Left colon (tissue), 2 donors: ENCODE data around the gene PEMT. TPM values are rescaled to one million over a fixed set of nuclear protein-coding genes. Genes with fewer than 3 reads are reported as not detected.

Experiments
- ATAC-seq: fragments of 200-7000 bp; cut with Tn5 transposase; one replicate; pipeline ENCODE4 v1.9.1; 2020; ENCODE audit warnings: mild to moderate bottlenecking, moderate library complexity
- DNase-seq, 2 donors: peaks; one replicate each; pipeline ENCODE4 v3.0.0-alpha.2; 2020
- intact Hi-C, 2 donors: fragments of 100-400 bp; cut with DNase I in 1 of 2; cut with micrococcal nuclease in 1 of 2; formaldehyde crosslinking; loops; one replicate each; pipeline versions ENCODE4 v1.11.2 to v1.14.0; 2022; cut with DNase I, micrococcal nuclease
- total RNA-seq, 2 donors: library from RNA; stranded (reverse); fragmentation: NEBNext Ultra II Directional; extraction: Animal tissue kit (Norgen Biotek cat#: 25700); gene quantifications; one replicate each; pipeline ENCODE4 v1.2.1, GENCODE V29; 2021
- donor health status: DM: no; HTN: no; CAD: no.
- donor health status: DM: yes; HTN: yes; CAD: no.

Gene PEMT
- total RNA-seq, 2 donors from 2014 or later, result 13.8 to 18.6 TPM

DNA sequence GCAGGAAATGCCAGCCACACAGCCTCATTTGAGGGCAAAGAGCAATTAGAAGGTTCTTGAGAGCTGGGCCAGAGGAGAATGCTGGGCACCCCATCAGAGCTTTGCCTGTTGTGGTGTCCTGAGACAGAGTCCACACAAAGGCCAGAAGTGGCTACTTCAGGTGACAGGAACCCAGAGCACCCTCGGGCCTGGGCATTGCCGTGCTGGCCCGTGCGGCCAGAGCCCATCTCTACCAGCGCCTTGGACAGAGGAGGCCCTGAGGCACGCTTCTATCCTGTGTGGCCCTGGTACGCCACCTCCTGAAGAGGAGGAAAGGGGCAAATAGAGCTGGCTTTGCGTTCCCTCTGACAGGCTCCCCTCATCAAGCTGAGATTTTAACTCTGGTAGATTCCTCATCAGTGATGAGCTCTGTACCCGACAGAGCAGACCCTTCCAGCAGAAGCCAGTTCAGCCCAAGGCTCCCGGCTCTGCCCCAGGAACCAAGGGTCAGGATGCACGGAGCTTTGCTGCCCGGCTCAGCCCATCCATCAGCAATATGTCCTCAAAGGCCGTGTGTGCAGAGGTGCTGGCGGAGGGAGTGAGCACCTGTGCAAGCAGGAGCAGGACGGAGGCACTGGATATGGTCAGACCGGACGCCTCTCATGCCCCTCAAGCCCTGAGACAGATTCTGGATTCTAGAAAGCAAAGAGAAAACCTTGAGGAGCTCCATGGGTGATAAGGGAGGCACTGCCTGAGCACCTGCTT is 91.9 kb downstream of the PEMT start:
- intact Hi-C loops, result loop anchor here in 1 of 2 donors (5.0 to 10.0 kb wide), 3 partner anchors 65 to 145 kb away; no protein-coding TSS in a partner anchor
- ATAC-seq, result no peak
- peak in 1 of 2 donors; percentile 5 for DNase-seq

DNA sequence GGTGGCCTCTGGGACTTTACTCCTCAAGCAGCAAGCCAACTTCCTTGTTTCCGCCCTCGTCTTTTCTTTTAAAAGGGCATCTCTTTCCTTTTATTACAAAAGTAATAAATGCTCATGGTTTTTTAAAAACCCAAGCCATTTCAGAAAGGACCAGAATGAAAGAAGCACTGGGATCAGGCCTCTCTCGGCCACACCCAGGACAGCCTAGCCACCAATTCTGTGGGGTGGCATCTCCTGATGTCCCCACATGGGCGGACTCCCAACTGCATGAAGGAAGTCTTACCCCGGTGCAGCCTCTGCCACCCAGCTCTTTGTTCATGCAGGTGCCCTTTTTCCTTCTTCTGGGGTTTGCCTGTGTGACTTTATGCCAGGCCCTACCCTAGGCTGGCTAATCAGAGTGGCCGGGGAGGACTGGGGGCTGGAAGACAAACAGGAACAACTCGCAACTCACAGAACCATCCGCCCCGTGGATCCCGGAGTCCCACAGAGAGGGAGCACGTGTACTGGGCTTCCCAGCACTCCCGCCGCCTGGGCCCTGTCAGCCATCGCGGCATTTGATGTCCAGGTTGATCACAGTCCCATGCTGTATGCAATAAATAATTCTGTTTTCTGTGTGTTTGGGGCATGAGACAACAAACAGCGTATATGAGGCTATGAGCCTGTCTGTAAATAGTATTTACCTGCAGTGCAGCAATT is 92.8 kb downstream of the PEMT start:
- DNase-seq (peak in 1 of 2 donors; percentile 26), ATAC-seq (no peak)
- intact Hi-C loops, result loop anchor here in 1 of 2 donors (5.0 to 10.0 kb wide), 2 partner anchors 144 kb away; no protein-coding TSS in a partner anchor

GRCh38 chr17:17497845-17498520 is 93.5 kb downstream of the PEMT start:
- DNase-seq (peak in 1 of 2 donors; percentile 23), ATAC-seq (no peak)

DNA sequence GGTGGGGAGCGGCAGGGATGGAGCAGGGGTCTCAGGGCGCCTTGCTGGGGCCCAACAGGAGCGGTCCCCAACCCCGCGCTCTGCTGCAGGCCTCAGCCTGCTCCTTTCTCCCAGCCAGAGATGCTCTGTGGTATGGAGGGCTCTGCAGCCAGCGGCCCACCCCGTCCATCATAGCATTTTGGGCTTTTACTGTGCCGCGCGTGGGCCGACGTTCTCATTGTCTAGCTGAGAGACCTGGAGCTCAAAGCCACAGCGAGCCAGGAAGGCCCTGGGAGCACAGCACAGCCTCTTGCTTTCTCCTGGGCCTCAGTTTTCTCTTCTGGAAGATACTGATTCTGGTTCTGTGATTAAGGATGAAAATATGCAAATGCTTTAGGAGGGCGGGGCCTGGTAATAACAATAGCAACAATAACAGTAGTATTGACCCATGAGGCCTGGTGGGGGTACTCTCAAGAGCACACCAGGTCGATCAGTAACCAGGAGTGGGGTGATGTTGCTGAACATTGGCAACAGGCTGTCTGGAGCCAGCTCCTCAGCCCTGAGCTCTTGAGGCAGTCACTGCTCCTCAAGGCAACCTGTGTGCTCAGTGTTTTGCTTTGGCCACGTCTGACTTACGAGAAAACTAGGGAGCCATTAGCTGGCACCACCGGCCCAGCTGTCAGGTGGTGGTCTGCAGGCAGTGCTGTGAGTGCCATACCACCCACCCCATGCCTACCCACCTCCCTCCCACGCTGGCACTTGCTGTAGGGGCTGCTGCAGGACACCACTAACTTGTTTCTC is 94.3 kb downstream of the PEMT start:
- intact Hi-C loops, result loop anchor here in 1 of 2 donors (5.0 to 10.0 kb wide), 2 partner anchors 142 to 145 kb away; no protein-coding TSS in a partner anchor
- ATAC-seq (no peak), DNase-seq (no peak)

More at GRCh38 chr17:17497845-17498520, 93.5 kb downstream of the PEMT start:
- intact Hi-C loops, result loop anchor here in 1 of 2 donors (5.0 to 10.0 kb wide), 2 partner anchors 143 to 144 kb away; no protein-coding TSS in a partner anchor

DNA sequence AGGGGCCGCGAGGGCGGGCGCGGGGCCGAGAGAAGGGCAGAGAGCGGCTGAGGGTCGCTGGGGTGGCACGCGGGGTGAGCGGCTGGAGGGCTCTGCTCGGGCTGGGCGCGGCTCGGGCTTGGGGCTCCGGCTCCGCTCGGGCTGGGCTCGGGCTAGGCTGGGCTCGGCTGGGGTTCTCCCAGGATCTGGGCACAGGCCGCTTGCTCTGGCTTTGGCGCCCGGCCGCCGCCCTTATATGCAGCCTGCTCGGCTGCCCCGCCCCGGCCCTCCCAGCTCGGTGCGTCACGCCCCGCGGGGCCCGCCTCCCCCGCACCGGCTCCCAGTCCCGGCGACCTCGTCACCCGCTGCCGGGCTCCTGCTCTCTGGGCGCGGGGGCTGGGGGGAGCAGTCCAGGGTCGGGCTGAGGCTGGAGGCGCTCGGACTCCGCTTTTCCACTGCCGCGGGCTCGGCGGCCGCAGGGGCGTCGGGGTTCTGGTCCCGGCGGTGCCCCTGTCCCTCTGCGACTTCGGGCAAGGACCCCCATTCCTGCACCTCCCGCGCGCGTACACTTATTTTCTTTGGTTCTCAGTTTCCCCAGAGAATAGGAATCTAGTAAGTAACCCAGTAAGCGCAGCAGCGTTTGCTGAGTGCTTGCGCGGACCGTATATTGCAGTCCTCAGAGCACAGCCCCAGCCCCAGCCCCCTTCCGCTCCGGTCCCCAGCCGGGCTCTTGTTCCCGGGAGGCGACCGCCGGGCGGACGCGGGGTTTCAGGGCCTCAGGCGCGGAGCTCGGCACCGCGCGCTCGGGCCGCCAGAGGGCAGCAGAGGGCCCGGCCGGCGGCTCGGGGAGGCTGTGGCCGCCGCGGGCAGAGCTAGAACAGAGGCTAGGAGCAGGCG is 95.1 kb downstream of the PEMT start, which contains the start of gene RASD1:
Gene RASD1 (minus strand): TSS at position 207 of the 876 bp plus-strand sequence. CDS start 214 bp downstream, outside the sequence.
- intact Hi-C loops, result loop anchor here in 1 of 2 donors (5.0 to 10.0 kb wide), 2 partner anchors 142 to 146 kb away; no protein-coding TSS in a partner anchor
- peak; percentile 81 for ATAC-seq
- DNase-seq, result peak; percentile 87 to 92

- peak; percentile 24 to 55 for DNase-seq
- intact Hi-C loops, result loop anchor here in 1 of 2 donors (5.0 to 10.0 kb wide), 2 partner anchors 141 to 147 kb away; no protein-coding TSS in a partner anchor
- ATAC-seq, result peak; percentile 3
Measured at GRCh38 chr17:17495536-17496188, 95.8 kb downstream of the PEMT start.

DNA sequence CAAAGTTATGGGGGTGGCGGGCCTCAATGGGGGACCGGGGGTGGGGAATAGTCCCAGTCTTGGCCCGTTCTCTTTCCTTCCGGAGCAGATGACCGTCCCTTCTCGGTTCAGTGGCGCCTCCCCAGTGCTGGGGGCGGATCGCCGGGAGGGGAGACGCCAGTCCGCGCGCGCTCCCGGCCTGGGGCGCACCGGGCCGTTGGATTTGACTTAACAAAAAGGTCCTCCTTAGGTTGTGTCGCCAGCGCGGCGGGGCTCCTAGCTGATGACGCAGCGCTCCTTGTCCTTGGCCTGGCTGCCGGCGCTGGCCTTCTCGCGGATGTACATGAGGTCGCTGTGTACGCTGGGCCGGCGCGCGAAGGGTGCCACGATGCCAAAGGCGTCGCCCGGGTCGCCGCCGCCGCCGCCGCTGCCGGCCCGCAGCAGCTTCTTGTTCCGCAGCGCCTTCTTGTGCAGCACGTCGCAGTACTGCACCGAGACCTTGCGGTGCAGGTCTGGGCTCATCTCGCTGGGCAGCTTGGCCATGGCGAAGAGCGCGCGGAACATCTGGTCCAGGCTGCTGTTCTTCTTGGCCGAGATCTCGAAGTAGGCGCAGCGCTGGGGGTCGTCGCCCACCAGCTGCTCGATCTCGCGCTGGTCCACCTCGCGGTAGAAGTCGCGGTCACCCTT is 96.5 kb downstream of the PEMT start:
- DNase-seq (peak; percentile 33 to 62), ATAC-seq (peak; percentile 25)
- intact Hi-C loops, result loop anchor here in 1 of 2 donors (5.0 to 10.0 kb wide), 2 partner anchors 140 to 147 kb away; no protein-coding TSS in a partner anchor

DNA sequence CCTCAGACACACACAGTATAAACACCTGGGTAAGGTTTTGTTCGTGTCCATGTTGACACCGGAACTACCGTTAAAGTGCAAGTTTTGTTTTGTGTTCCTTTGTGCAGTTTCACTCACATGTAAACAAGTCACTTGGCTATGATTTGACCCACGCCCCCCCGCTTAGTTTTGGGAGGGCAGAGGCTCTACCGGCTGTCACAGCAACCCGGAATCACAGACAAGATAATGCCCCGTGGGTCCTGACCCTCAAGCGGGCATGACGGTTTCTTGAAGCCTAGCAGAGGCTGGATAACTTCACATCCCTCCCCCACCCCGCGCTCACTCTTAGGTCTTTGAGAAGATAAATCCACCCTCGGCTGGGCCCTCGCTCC is 97.0 kb downstream of the PEMT start:
- intact Hi-C loops, result loop anchor here in 1 of 2 donors (10.0 kb wide), 1 partner anchor 140 kb away; no protein-coding TSS in a partner anchor
- peak; percentile 2 for ATAC-seq
- peak; percentile 33 to 41 for DNase-seq

DNA sequence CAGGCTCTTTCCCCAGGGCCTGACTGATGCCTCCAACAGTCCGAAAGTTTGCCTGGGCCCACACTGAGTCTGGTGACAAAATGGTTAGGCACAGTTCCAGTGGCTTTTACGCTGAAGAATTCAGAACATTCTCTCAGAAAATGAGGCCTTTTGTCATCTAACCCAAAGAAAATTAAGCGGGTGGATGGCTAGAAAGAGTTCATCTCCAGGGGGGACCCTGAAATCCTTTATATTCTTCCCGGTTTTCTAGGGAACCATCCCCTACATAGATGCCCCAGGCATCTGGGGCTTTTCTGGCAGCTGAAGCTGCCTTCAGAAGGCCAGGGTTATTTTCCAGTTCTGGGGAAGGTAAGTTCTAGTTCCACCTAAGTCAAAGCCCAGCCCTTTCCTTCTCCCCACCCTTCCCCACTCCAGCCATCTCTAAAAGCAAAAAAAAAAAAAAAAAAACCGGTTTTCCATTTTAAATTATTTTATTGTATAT is 97.5 kb downstream of the PEMT start:
- intact Hi-C loops, result loop anchor here in 1 of 2 donors (10.0 kb wide), 1 partner anchor 139 kb away; no protein-coding TSS in a partner anchor
- peak in 1 of 2 donors; percentile 19 for DNase-seq
- peak; percentile 2 for ATAC-seq

DNA sequence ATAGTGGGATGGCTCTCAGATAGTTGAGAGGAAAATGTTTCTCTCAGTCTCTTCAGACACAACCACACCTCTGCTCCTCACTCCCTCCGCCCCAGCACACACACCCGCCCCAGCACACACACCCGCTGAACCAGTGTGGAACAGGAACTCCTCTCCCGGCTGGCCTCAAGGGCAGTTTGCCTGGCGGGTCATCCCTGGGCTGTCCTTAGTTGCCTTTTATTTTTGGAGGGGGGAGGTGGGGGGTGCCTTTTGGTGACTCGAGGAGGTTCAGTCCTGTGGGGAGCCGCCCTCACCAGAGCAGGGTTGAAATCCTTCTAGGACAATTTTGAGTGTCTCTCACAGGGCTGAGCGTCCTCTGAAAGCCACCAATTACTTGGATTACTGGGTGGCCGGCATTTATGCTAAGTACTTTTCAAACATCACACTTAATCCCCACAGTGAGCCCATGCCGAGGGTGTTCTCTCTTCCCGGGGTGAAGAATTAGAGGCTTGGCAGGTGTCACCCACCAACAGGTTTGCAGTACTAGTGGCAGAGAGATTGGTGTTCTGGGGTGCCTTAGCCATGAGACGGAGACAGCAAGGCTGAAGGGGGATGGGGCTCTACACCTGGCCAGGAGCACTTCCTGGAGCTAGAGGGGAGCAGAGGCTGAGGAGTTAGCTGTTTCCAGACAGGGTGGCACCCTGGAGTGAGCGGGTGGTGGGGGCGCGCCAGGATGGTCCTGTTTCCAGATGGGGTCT is 98.1 kb downstream of the PEMT start:
- ATAC-seq (peak; percentile 42), DNase-seq (peak; percentile 56 to 71)
- intact Hi-C loops, result loop anchor here in 1 of 2 donors (10.0 kb wide), 1 partner anchor 139 kb away; no protein-coding TSS in a partner anchor

GRCh38 chr17:17492571-17492970 is 98.9 kb downstream of the PEMT start:
- ATAC-seq, result no peak
- intact Hi-C loops, result loop anchor here in 1 of 2 donors (10.0 kb wide), 1 partner anchor 138 kb away; no protein-coding TSS in a partner anchor
- DNase-seq, result peak in 1 of 2 donors; percentile 20

DNA sequence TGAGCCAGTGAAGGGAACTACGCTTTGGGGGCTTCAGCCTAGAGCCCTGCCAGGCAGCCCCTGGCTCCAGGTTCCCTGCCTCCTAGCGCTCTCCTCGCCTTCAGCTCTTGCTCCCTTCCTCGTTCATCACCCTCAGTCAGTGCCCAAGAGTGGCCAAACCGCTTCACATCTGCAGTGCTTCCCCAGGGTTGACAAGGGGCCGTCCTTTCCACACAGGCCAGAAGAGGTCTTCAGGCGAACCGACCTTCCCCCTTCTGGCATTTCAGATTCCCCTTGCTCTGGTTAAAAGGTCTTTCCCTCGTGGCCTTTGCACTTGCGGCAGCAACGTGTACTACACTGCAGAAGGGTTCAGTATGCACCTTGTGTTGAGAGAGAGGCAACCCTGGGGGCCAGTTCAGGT is 99.4 kb downstream of the PEMT start:
- ATAC-seq (no peak), DNase-seq (peak in 1 of 2 donors; percentile 20)
- intact Hi-C loops, result loop anchor here in 1 of 2 donors (10.0 kb wide), 1 partner anchor 137 kb away; no protein-coding TSS in a partner anchor

GRCh38 chr17:17491546-17491988 is 99.9 kb downstream of the PEMT start:
- intact Hi-C loops, result loop anchor here in 1 of 2 donors (10.0 kb wide), 1 partner anchor 137 kb away; no protein-coding TSS in a partner anchor
- peak in 1 of 2 donors; percentile 16 for DNase-seq

GRCh38 chr17:17491031-17491471 is 100.5 kb downstream of the PEMT start:
- intact Hi-C loops, result loop anchor here in 1 of 2 donors (10.0 kb wide), 1 partner anchor 136 kb away; no protein-coding TSS in a partner anchor
- no peak for ATAC-seq
- DNase-seq, result peak in 1 of 2 donors; percentile 15

More at GRCh38 chr17:17491546-17491988, 99.9 kb downstream of the PEMT start:
- no peak for ATAC-seq
